Stomach smooth muscle (tissue), 2 donors: Measurements from ENCODE around the gene GNAS-AS1.

Experiments used
- H3K27ac ChIP-seq: one replicate; pipeline ENCODE4 v1.7.0; 2013; ENCODE audit warnings: mild to moderate bottlenecking, low read length, inconsistent platforms
- H3K27me3 ChIP-seq, 2 donors: one replicate each; pipeline ENCODE4 v1.7.0; 2013; ENCODE audit warnings: low read length in 2 of 2; ENCODE audit not compliant: insufficient read depth in 2 of 2, control insufficient read depth in 1 of 2
- H3K36me3 ChIP-seq, 2 donors: one replicate each; pipeline ENCODE4 v1.7.0; 2013; ENCODE audit warnings: low read length in 2 of 2; ENCODE audit not compliant: control insufficient read depth in 2 of 2, insufficient read depth in 2 of 2
- H3K4me1 ChIP-seq: one replicate; pipeline ENCODE4 v1.7.0; 2013; ENCODE audit warnings: low read length; ENCODE audit not compliant: control insufficient read depth, insufficient read depth
- H3K4me3 ChIP-seq, 2 donors: one replicate each; pipeline ENCODE4 v1.7.0; 2013; ENCODE audit warnings: low read length in 2 of 2
- H3K9ac ChIP-seq, 2 donors: one replicate each; pipeline ENCODE4 v1.7.0; 2013; ENCODE audit warnings: low read length in 2 of 2, mild to moderate bottlenecking in 1 of 2
- H3K9me3 ChIP-seq, 2 donors: one replicate each; pipeline ENCODE4 v1.7.0; 2013; ENCODE audit warnings: low read length in 2 of 2; ENCODE audit not compliant: control insufficient read depth in 2 of 2
- donor health status: healthy.
- donor health status: Pancreatic carcinoma.

GNAS-AS1 gene

GRCh38 chr20:58883241-58883691 lies 32.6 kb upstream of the GNAS-AS1 start:
- no peak overlapping the region for H3K27ac ChIP-seq
- no peaks in the 10 kb centered on the region for H3K4me1 ChIP-seq
- H3K9me3 ChIP-seq: no peaks in the 10 kb centered on the region
- no peak overlapping the region for H3K4me3 ChIP-seq
- no peaks in the 10 kb centered on the region for H3K27me3 ChIP-seq
- no peak overlapping the region for H3K9ac ChIP-seq
- no peaks in the 10 kb centered on the region for H3K36me3 ChIP-seq

GRCh38 chr20:58882704-58883089 lies 32.0 kb upstream of the GNAS-AS1 start:
- Histone ChIP-seq H3K9ac (no peak overlapping the region), H3K4me1 (no peaks in the 10 kb centered on the region), H3K27ac (no peak overlapping the region)

GRCh38 chr20:58880994-58881752 lies 30.5 kb upstream of the GNAS-AS1 start:
- H3K36me3 ChIP-seq: no peaks in the 10 kb centered on the region
- no peak overlapping the region for H3K4me3 ChIP-seq
- H3K9ac ChIP-seq: no peak overlapping the region
- H3K27ac ChIP-seq: no peak overlapping the region
- H3K4me1 ChIP-seq: no peaks in the 10 kb centered on the region
- H3K27me3 ChIP-seq: no peaks in the 10 kb centered on the region
- no peaks in the 10 kb centered on the region for H3K9me3 ChIP-seq

More at GRCh38 chr20:58882704-58883089, 32.0 kb upstream of the GNAS-AS1 start:
- no peaks in the 10 kb centered on the region for H3K36me3 ChIP-seq
- H3K4me3 ChIP-seq: no peak overlapping the region
- no peaks in the 10 kb centered on the region for H3K9me3 ChIP-seq
- no peaks in the 10 kb centered on the region for H3K27me3 ChIP-seq

GRCh38 chr20:58880441-58880840 lies 29.7 kb upstream of the GNAS-AS1 start:
- H3K27ac ChIP-seq: no peak overlapping the region
- no peak overlapping the region for H3K9ac ChIP-seq
- H3K27me3 ChIP-seq: no peaks in the 10 kb centered on the region
- no peaks in the 10 kb centered on the region for H3K9me3 ChIP-seq
- H3K36me3 ChIP-seq: no peaks in the 10 kb centered on the region
- no peaks in the 10 kb centered on the region for H3K4me1 ChIP-seq
- no peak overlapping the region for H3K4me3 ChIP-seq

GRCh38 chr20:58878399-58878798 lies 27.7 kb upstream of the GNAS-AS1 start:
- Histone ChIP-seq H3K27ac (no peak overlapping the region), H3K9me3 (no peaks in the 10 kb centered on the region), H3K27me3 (no peaks in the 10 kb centered on the region), H3K9ac (no peak overlapping the region), H3K4me3 (no peak overlapping the region), H3K4me1 (no peaks in the 10 kb centered on the region), H3K36me3 (no peaks in the 10 kb centered on the region)

GRCh38 chr20:58877976-58878360 lies 27.3 kb upstream of the GNAS-AS1 start:
- Histone ChIP-seq H3K36me3 (no peaks in the 10 kb centered on the region), H3K27ac (no peak overlapping the region), H3K9me3 (no peaks in the 10 kb centered on the region), H3K4me3 (no peak overlapping the region), H3K9ac (no peak overlapping the region), H3K27me3 (no peaks in the 10 kb centered on the region), H3K4me1 (no peaks in the 10 kb centered on the region)

GRCh38 chr20:58877050-58877975 lies 26.6 kb upstream of the GNAS-AS1 start:
- no peak overlapping the region for H3K9ac ChIP-seq
- H3K27ac ChIP-seq: no peak overlapping the region

GRCh38 chr20:58876437-58876836 lies 25.7 kb upstream of the GNAS-AS1 start:
- Histone ChIP-seq H3K4me1 (no peaks in the 10 kb centered on the region), H3K9me3 (no peaks in the 10 kb centered on the region), H3K4me3 (no peak overlapping the region), H3K27me3 (no peaks in the 10 kb centered on the region), H3K36me3 (no peaks in the 10 kb centered on the region), H3K27ac (no peak overlapping the region), H3K9ac (no peak overlapping the region)

More at GRCh38 chr20:58877050-58877975, 26.6 kb upstream of the GNAS-AS1 start:
- H3K4me3 ChIP-seq: no peak overlapping the region
- H3K4me1 ChIP-seq: no peaks in the 10 kb centered on the region
- H3K9me3 ChIP-seq: no peaks in the 10 kb centered on the region
- no peaks in the 10 kb centered on the region for H3K36me3 ChIP-seq
- no peaks in the 10 kb centered on the region for H3K27me3 ChIP-seq

GRCh38 chr20:58875541-58876134 lies 24.9 kb upstream of the GNAS-AS1 start:
- Histone ChIP-seq H3K9me3 (no peaks in the 10 kb centered on the region), H3K27ac (no peak overlapping the region), H3K27me3 (no peaks in the 10 kb centered on the region), H3K36me3 (no peaks in the 10 kb centered on the region), H3K4me1 (no peaks in the 10 kb centered on the region), H3K9ac (no peak overlapping the region), H3K4me3 (no peak overlapping the region)

GRCh38 chr20:58875111-58875510 lies 24.4 kb upstream of the GNAS-AS1 start:
- Histone ChIP-seq H3K9me3 (no peaks in the 10 kb centered on the region), H3K36me3 (no peaks in the 10 kb centered on the region), H3K9ac (no peak overlapping the region), H3K4me1 (no peaks in the 10 kb centered on the region), H3K4me3 (no peak overlapping the region), H3K27me3 (no peaks in the 10 kb centered on the region), H3K27ac (no peak overlapping the region)
